Activated CD4-positive, alpha-beta T cell treated with anti-CD3 and anti-CD28 coated beads, Interleukin-2, amount 10 ng/mL, durations not matched to agents 7 days and 5 days (primary cell): Measurements from ENCODE around the gene MARVELD2. TPM values are rescaled to one million over a fixed set of nuclear protein-coding genes. Genes with fewer than 3 reads are reported as not detected.
"Not testable (repeated sequence)": the region's sequence is repeated elsewhere in the genome, so short reads cannot be mapped to it uniquely, and the experiment has no call there.

ENCODE experiments used
- CTCF ChIA-PET: fragments of 350-600 bp; sonication (Branson Sonifier 250); formaldehyde crosslinking; loops from one replicate; lab custom pipeline; 2021; ENCODE audit warnings: antibody characterized with exemption; lab: Charles Lee
- POLR2A ChIA-PET: fragments of 350-600 bp; sonication (Branson Sonifier 250); formaldehyde crosslinking; loops from one replicate; lab custom pipeline; 2021; ENCODE audit warnings: antibody characterized with exemption; lab: Charles Lee
- DNase-seq: peaks from one replicate; pipeline ENCODE4 v3.0.0-alpha.2; 2020
- H3K27ac Mint-ChIP-seq: one replicate; pipeline ENCODE4 v1.8.0; 2021; ENCODE audit warnings: mild to moderate bottlenecking, moderate library complexity, mixed read lengths
- H3K27me3 Mint-ChIP-seq: one replicate; pipeline ENCODE4 v1.8.0; 2021; ENCODE audit warnings: mixed read lengths
- H3K36me3 Mint-ChIP-seq: one replicate; pipeline ENCODE4 v1.8.0; 2021; ENCODE audit warnings: low read depth, mixed read lengths
- H3K4me1 Mint-ChIP-seq: one replicate; pipeline ENCODE4 v1.8.0; 2021; ENCODE audit warnings: mixed read lengths
- H3K4me3 Mint-ChIP-seq: one replicate; pipeline ENCODE4 v1.8.0; 2021; ENCODE audit warnings: mild to moderate bottlenecking, moderate library complexity, mixed read lengths
- H3K9me3 Mint-ChIP-seq: one replicate; pipeline ENCODE4 v1.8.0; 2021; ENCODE audit warnings: mixed read lengths
- total RNA-seq, 2 experiments: library from RNA; stranded (reverse); gene quantifications; one replicate each; pipeline ENCODE4 v1.2.3, GENCODE V29; 2021

The MARVELD2 gene
- total RNA-seq, 2 experiments from 2014 or later: 0.07 to 0.17 TPM

GRCh38 chr5:69454460-69455249 is 39.7 kb downstream of the MARVELD2 start:
- DNase-seq: no peak
- Mint-ChIP-seq H3K4me3 (no peak overlapping the region), H3K27me3 (peaks cover 2% of the 10 kb centered on the region), H3K27ac (no peak overlapping the region), H3K9me3 (no peaks in the 10 kb centered on the region), H3K4me1 (no peaks in the 10 kb centered on the region), H3K36me3 (no peaks in the 10 kb centered on the region)
- ChIA-PET CTCF (no interaction called here), POLR2A (no interaction called here)

DNA sequence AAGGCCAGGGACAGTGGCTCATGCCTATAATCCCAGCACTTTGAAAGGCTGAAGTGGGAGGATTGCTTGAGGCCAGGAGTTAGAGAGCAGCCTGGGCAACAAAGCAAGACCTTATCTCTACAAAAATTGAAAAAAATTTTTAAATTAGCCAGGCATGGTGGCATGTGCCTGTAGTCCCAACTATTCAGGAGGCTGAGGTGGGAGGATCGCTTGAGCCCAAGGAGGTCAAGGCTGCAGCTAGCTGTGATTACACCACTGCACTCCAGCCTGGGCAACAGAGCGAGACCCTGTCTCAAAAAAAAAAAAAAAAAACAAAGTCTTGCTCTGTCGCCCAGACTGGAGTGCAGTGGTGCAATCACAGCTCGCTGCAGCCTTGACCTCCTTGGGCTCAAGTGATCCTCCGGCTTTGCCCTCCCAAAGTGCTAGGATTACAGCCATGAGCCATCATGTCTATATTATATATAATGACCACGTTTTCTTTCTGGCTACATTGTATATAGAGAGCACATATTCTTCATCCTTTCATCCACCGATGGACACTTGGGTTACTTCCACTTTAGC is 40.6 kb downstream of the MARVELD2 start:
- CTCF ChIA-PET: interaction anchor here (0.7 kb wide), 1 partner anchor 49 kb away, joined by 4 read pairs; no protein-coding TSS in a partner anchor
- POLR2A ChIA-PET: not testable (repeated sequence)

GRCh38 chr5:69462170-69462569 is 47.3 kb downstream of the MARVELD2 start:
- no peak for DNase-seq
- H3K9me3 Mint-ChIP-seq: no peaks in the 10 kb centered on the region
- CTCF ChIA-PET: no interaction called here
- POLR2A ChIA-PET: no interaction called here
- H3K4me3 Mint-ChIP-seq: no peak overlapping the region
- no peak overlapping the region for H3K27ac Mint-ChIP-seq
- H3K27me3 Mint-ChIP-seq: no peaks in the 10 kb centered on the region
- no peaks in the 10 kb centered on the region for H3K36me3 Mint-ChIP-seq
- no peaks in the 10 kb centered on the region for H3K4me1 Mint-ChIP-seq

More for the DNA sequence above, 40.6 kb downstream of the MARVELD2 start:
- not testable (repeated sequence) for H3K36me3 Mint-ChIP-seq, H3K9me3 Mint-ChIP-seq, H3K27ac Mint-ChIP-seq, DNase-seq, H3K27me3 Mint-ChIP-seq, H3K4me1 Mint-ChIP-seq, H3K4me3 Mint-ChIP-seq

DNA sequence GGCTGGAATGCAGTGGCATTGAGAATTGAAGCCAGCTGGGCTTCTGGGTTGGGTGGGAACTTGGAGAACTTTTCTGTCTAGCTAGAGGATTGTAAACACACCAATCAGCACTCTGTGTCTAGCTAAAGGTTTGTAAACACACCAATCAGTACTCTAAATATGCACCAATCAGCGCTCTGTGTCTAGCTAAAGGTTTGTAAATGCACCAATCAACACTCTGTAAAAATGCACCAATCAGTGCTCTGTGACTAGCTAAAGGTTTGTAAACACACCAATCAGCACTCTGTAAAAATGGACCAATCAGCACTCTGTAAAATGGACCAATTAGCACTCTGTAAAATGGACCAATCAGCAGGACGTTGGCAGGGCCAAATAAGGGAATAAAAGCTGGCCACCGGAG is 51.5 kb downstream of the MARVELD2 start:
- CTCF ChIA-PET, H3K9me3 Mint-ChIP-seq, H3K4me1 Mint-ChIP-seq, POLR2A ChIA-PET, H3K27me3 Mint-ChIP-seq, DNase-seq, H3K4me3 Mint-ChIP-seq, H3K36me3 Mint-ChIP-seq, H3K27ac Mint-ChIP-seq: not testable (repeated sequence)

GRCh38 chr5:69467442-69468225 is 52.7 kb downstream of the MARVELD2 start:
- Mint-ChIP-seq H3K36me3 (no peaks in the 10 kb centered on the region), H3K4me3 (no peak overlapping the region), H3K9me3 (no peaks in the 10 kb centered on the region), H3K4me1 (no peaks in the 10 kb centered on the region), H3K27ac (no peak overlapping the region), H3K27me3 (peaks cover 2% of the 10 kb centered on the region)
- ChIA-PET POLR2A (no interaction called here), CTCF (no interaction called here)
- no peak for DNase-seq

DNA sequence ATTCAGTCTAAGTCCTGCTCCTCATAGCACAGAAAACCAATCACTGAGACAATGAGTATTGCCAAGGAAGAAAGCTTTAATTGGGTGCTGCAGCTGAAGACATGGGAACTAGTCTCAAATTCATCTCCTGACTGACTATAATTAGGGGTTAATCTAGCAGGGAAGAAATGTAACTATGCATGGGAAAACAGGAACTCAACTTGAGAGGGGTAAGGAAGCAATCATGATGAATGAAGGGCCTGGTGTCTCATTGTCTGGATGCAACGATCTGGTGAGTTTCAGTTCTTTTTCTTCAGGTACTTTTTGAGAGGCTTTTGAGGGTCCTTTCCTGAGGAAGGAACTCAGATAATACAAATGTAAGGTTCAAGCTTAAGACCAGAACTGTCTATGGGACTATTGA is 53.7 kb downstream of the MARVELD2 start:
- H3K27ac Mint-ChIP-seq: no peak overlapping the region
- H3K4me3 Mint-ChIP-seq: no peak overlapping the region
- peaks cover 2% of the 10 kb centered on the region for H3K27me3 Mint-ChIP-seq
- ChIA-PET POLR2A (no interaction called here), CTCF (interaction anchor here (0.7 to 1.0 kb wide), 2 partner anchors 24 kb away, joined by 3 to 4 read pairs; partner anchors contain the start of gene OCLN)
- no peaks in the 10 kb centered on the region for H3K4me1 Mint-ChIP-seq
- no peak for DNase-seq
- no peaks in the 10 kb centered on the region for H3K36me3 Mint-ChIP-seq
- no peaks in the 10 kb centered on the region for H3K9me3 Mint-ChIP-seq

DNA sequence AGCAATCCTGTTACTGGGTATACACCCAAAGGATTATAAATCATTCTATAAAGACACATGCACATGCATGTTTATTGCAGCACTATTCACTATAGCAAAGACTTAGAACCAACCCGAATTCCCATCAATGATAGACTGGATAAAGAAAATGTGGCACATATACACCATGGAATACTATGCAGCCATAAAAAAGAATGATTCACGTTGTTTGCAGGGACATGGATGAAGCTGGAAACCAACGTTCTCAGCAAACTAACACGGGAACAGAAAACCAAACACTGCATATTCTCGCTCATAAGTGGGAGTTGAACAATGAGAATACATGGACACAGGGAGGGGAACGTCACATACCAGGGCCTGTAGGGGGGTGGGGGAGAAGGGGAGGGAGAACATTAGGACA is 56.6 kb downstream of the MARVELD2 start:
- H3K9me3 Mint-ChIP-seq, H3K36me3 Mint-ChIP-seq, H3K27me3 Mint-ChIP-seq, POLR2A ChIA-PET, DNase-seq, H3K27ac Mint-ChIP-seq, H3K4me1 Mint-ChIP-seq, H3K4me3 Mint-ChIP-seq, CTCF ChIA-PET: not testable (repeated sequence)

GRCh38 chr5:69472535-69473143 is 57.7 kb downstream of the MARVELD2 start:
- H3K36me3 Mint-ChIP-seq, POLR2A ChIA-PET, H3K9me3 Mint-ChIP-seq, H3K4me1 Mint-ChIP-seq, DNase-seq, H3K27me3 Mint-ChIP-seq, H3K4me3 Mint-ChIP-seq, H3K27ac Mint-ChIP-seq, CTCF ChIA-PET: not testable (repeated sequence)

DNA sequence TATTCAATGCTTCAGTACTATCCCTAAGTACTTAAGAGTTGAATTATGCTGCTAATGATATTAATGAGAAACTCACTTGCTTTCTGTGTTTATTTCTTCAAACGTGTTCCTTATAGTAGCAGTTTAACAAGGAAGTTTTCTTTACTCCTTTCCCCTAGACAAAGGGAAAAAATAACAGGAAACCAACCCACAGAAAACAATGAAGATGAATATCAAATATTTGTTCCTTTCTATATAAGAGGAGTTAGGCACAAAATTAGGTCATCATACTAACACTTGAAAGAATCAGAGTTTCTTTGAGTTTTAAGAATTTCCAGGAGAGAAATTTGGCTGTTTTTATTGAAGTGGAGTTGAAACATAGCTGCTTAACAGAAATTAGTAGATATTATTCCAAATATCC is 62.3 kb downstream of the MARVELD2 start:
- Mint-ChIP-seq H3K4me3 (no peak overlapping the region), H3K27ac (no peak overlapping the region), H3K9me3 (no peaks in the 10 kb centered on the region), H3K4me1 (no peaks in the 10 kb centered on the region), H3K27me3 (peaks cover 2% of the 10 kb centered on the region), H3K36me3 (no peaks in the 10 kb centered on the region)
- CTCF ChIA-PET: interaction anchor here (1.2 kb wide), 1 partner anchor 16 kb away, joined by 4 read pairs; no protein-coding TSS in a partner anchor
- POLR2A ChIA-PET: no interaction called here
- DNase-seq: no peak

- H3K4me3 Mint-ChIP-seq, H3K27ac Mint-ChIP-seq, H3K4me1 Mint-ChIP-seq, H3K27me3 Mint-ChIP-seq, H3K36me3 Mint-ChIP-seq, DNase-seq, H3K9me3 Mint-ChIP-seq, CTCF ChIA-PET, POLR2A ChIA-PET: not testable (repeated sequence)
Observed at GRCh38 chr5:69478296-69478695, 63.4 kb downstream of the MARVELD2 start.

DNA sequence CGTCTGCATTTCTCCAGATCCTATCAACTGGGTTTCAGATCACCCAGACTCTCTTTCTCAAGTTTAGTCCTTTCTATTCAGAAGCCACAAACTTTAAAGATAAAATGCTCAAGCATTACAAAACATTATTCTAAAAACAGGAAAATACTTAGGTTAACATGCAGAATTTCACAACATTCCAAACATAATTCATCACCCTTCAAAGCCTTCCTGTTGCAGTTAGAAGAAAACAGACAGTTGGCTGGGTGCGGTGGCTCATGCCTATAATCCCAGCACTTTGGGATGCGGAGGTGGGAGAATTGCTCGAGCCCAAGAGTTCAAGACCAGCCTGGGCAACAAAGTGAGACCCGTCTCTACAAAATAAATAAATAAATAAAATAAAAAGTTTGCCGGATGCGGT is 70.0 kb downstream of the MARVELD2 start:
- ChIA-PET CTCF (no interaction called here), POLR2A (no interaction called here)
- DNase-seq: no peak
- H3K36me3 Mint-ChIP-seq: no peaks in the 10 kb centered on the region
- no peaks in the 10 kb centered on the region for H3K4me1 Mint-ChIP-seq
- no peaks in the 10 kb centered on the region for H3K9me3 Mint-ChIP-seq
- H3K27ac Mint-ChIP-seq: no peak overlapping the region
- peaks cover 25% of the 10 kb centered on the region for H3K27me3 Mint-ChIP-seq
- no peak overlapping the region for H3K4me3 Mint-ChIP-seq

GRCh38 chr5:69485471-69485870 is 70.6 kb downstream of the MARVELD2 start:
- Mint-ChIP-seq H3K36me3 (no peaks in the 10 kb centered on the region), H3K27me3 (peaks cover 29% of the 10 kb centered on the region), H3K4me1 (no peaks in the 10 kb centered on the region), H3K4me3 (no peak overlapping the region), H3K27ac (no peak overlapping the region), H3K9me3 (no peaks in the 10 kb centered on the region)
- ChIA-PET CTCF (no interaction called here), POLR2A (no interaction called here)
- no peak for DNase-seq

- CTCF ChIA-PET: no interaction called here
- DNase-seq: no peak
- Mint-ChIP-seq H3K27ac (no peak overlapping the region), H3K4me1 (peaks cover 9% of the 10 kb centered on the region), H3K9me3 (no peaks in the 10 kb centered on the region), H3K4me3 (no peak overlapping the region), H3K27me3 (peaks cover 54% of the 10 kb centered on the region), H3K36me3 (no peaks in the 10 kb centered on the region)
- POLR2A ChIA-PET: no interaction called here
Observed at GRCh38 chr5:69489246-69489645, 74.3 kb downstream of the MARVELD2 start.
